Endothelial cell of umbilical vein (primary cell): Measurements from ENCODE around the gene IL17F. TPM values are rescaled to one million over a fixed set of nuclear protein-coding genes. Genes with fewer than 3 reads are reported as not detected.

ENCODE experiments used
- BruUV-seq: library from RNA; stranded (reverse); fragments of 400-500 nt; replicated peaks from 2 replicates; lab custom pipeline; 2021; lab: Mats Ljungman, UMichigan
- CTCF ChIA-PET: fragments of 300-600, 350-600 bp; sonication (Branson Sonifier 250); formaldehyde crosslinking; loops from one replicate; lab custom pipeline; 2021; ENCODE audit warnings: antibody characterized with exemption, inconsistent platforms; lab: Charles Lee
- POLR2A ChIA-PET: fragments of 300-600, 350-600 bp; sonication (Branson Sonifier 250); formaldehyde crosslinking; loops from one replicate; lab custom pipeline; 2021; ENCODE audit warnings: antibody characterized with exemption, inconsistent platforms; lab: Charles Lee
- DNase-seq: peaks from one replicate; pipeline ENCODE4 v3.0.0-alpha.2; 2011; ENCODE audit warnings: low read depth, low spot score
- FAIRE-seq: peaks from 2 replicates; lab custom pipeline; 2011; peaks lifted over from hg19 to GRCh38; lab: Jason Lieb, UNC
- H2AFZ ChIP-seq: 2 replicates; pipeline ENCODE4 v1.6.0; 2012; ENCODE audit warnings: low read depth, low read length, control low read depth, inconsistent platforms
- H3K27ac ChIP-seq: 2 replicates; pipeline ENCODE4 v1.5.1; 2011; ENCODE audit warnings: low read depth, mild to moderate bottlenecking, control low read depth, low read length, moderate library complexity; ENCODE audit not compliant: insufficient read depth
- H3K27me3 ChIP-seq, 2 experiments: 2 replicates each; pipeline versions ENCODE4 v1.6.0 to v1.6.1; 2011; ENCODE audit warnings: low read length in 2 of 2, mixed read lengths in 1 of 2; ENCODE audit not compliant: control insufficient read depth in 2 of 2, insufficient read depth in 2 of 2
- H3K36me3 ChIP-seq, 2 experiments: 2 replicates in 1 of 2; 3 replicates in 1 of 2; pipeline ENCODE4 v1.5.1; 2011; ENCODE audit warnings: low read length in 2 of 2, mild to moderate bottlenecking in 1 of 2, moderate library complexity in 1 of 2; ENCODE audit not compliant: control insufficient read depth in 2 of 2, insufficient read depth in 2 of 2; ENCODE audit errors: extremely low read depth in 1 of 2
- H3K4me1 ChIP-seq: 3 replicates; pipeline ENCODE4 v1.5.1; 2011; ENCODE audit warnings: mild to moderate bottlenecking, low read length; ENCODE audit not compliant: control insufficient read depth, insufficient read depth; ENCODE audit errors: extremely low read depth
- H3K4me2 ChIP-seq: 2 replicates; pipeline ENCODE4 v1.6.1; 2011; ENCODE audit warnings: low read length, control low read depth, mixed read lengths; ENCODE audit not compliant: insufficient read depth
- H3K4me3 ChIP-seq, 3 experiments: fragments of 200-600 bp in 1 of 3; sonication (generic), shearing (Covaris generic) in 1 of 3; replicated peaks in 1 of 3; 2 replicates each; pipeline ENCODE4 v1.5.1; 2011 to 2016; ENCODE audit warnings: control low read depth in 3 of 3, low read length in 3 of 3, mild to moderate bottlenecking in 2 of 3, inconsistent platforms in 1 of 3, low read depth in 1 of 3, moderate library complexity in 1 of 3; ENCODE audit not compliant: insufficient read depth in 1 of 3
- H3K79me2 ChIP-seq: 2 replicates; pipeline ENCODE4 v1.6.0; 2012; ENCODE audit warnings: low read length, inconsistent platforms; ENCODE audit not compliant: control insufficient read depth, insufficient read depth
- H3K9ac ChIP-seq: replicated peaks from 2 replicates; pipeline ENCODE3; 2011; ENCODE audit warnings: low read length, control low read depth; ENCODE audit not compliant: insufficient read depth; ENCODE audit errors: extremely low read depth
- H3K9me1 ChIP-seq: replicated peaks from 3 replicates; pipeline ENCODE4 v1.6.0; 2011; ENCODE audit warnings: mild to moderate bottlenecking, low read length; ENCODE audit not compliant: control insufficient read depth, insufficient read depth; ENCODE audit errors: extremely low read depth
- H3K9me3 ChIP-seq: replicated peaks from 2 replicates; pipeline ENCODE4 v1.5.1; 2012; ENCODE audit warnings: low read length, inconsistent platforms; ENCODE audit not compliant: control insufficient read depth, insufficient read depth
- H4K20me1 ChIP-seq: replicated peaks from 2 replicates; pipeline ENCODE3; 2011; ENCODE audit warnings: mild to moderate bottlenecking, low read length; ENCODE audit not compliant: control insufficient read depth, insufficient read depth; ENCODE audit errors: extremely low read depth
- CTCF ChIP-seq, 2 donors: IDR thresholded peaks; 1 replicate in 1 of 2; 2 replicates in 1 of 2; pipeline ENCODE4 v1.5.1; 2011; ENCODE audit warnings: low read length in 2 of 2, mild to moderate bottlenecking in 2 of 2, moderate library complexity in 2 of 2, control low read depth in 1 of 2, inconsistent platforms in 1 of 2, low read depth in 1 of 2; ENCODE audit not compliant: insufficient read depth in 1 of 2; ENCODE audit errors: extremely low read depth in 1 of 2
- EZH2 ChIP-seq: IDR thresholded peaks from 2 replicates; pipeline ENCODE4 v1.6.1; 2012; ENCODE audit warnings: borderline replicate concordance, low read depth, mild to moderate bottlenecking, moderate library complexity, low read length, inconsistent platforms; ENCODE audit not compliant: severe bottlenecking
- FOS ChIP-seq: IDR thresholded peaks from 2 replicates; pipeline ENCODE4 v1.6.1; 2011; ENCODE audit warnings: mild to moderate bottlenecking, low read length, moderate library complexity, borderline replicate concordance; ENCODE audit not compliant: insufficient read depth
- GATA2 ChIP-seq: IDR thresholded peaks from 2 replicates; pipeline ENCODE4 v1.7.0; 2011; ENCODE audit warnings: low read depth, mild to moderate bottlenecking, moderate library complexity, mixed read lengths, low read length; ENCODE audit not compliant: insufficient read length, insufficient read depth
- MAX ChIP-seq: IDR thresholded peaks from 2 replicates; pipeline ENCODE4 v1.6.1; 2011; ENCODE audit not compliant: insufficient read depth, insufficient read length
- POLR2A ChIP-seq: IDR thresholded peaks from 2 replicates; pipeline ENCODE4 v1.6.1; 2012; ENCODE audit warnings: low read depth, mild to moderate bottlenecking, control low read depth, low read length
- POLR2AphosphoS5 ChIP-seq: IDR thresholded peaks from 2 replicates; pipeline ENCODE4 v1.6.1; 2012; ENCODE audit warnings: low read depth, mild to moderate bottlenecking, control low read depth, low read length, moderate library complexity; ENCODE audit not compliant: insufficient read depth
- dilution Hi-C: fragments of 300-500 bp; cut with MboI; formaldehyde crosslinking; loops from one replicate; pipeline ENCODE4 v1.15.0; 2019; ENCODE audit warnings: low sequenced_read_pairs; ENCODE audit not compliant: extremely low pct_ligation_motif_present
- intact Hi-C: fragments of 100-400 bp; cut with micrococcal nuclease; formaldehyde crosslinking; loops from one replicate; pipeline ENCODE4 v1.10.0; 2022
- polyA plus RNA-seq, 4 experiments: library from polyadenylated mRNA; depleted of rRNA in 3 of 4; stranded (reverse) in 3 of 4; unstranded in 1 of 4; fragments of >200 nt; gene quantifications; 2 replicates each; pipeline versions ENCODE4 v1.2.1 to v1.2.3, GENCODE V29; 2011 to 2012; ENCODE audit warnings: missing spikeins in 1 of 4
- total RNA-seq: library from RNA; stranded (reverse); gene quantifications from 2 replicates; pipeline ENCODE4 v1.2.3, GENCODE V29; 2021

Gene IL17F
- total and polyA plus RNA-seq, 2 donors (not counting 3 experiments of a cell fraction or from before 2014, with no cell fraction given), result not detected

GRCh38 chr6:52241819-52242218, 2.5 kb downstream of the IL17F start:
- ChIA-PET CTCF (interaction anchor here (0.9 to 1.5 kb wide), 4 partner anchors 8 to 193 kb away, joined by 3 to 5 read pairs (median 4); no protein-coding TSS in a partner anchor), POLR2A (no interaction called here)
- Histone ChIP-seq H3K4me2 (no peak overlapping the region), H3K9me1 (no peaks in the 10 kb centered on the region), H2AFZ (no peak overlapping the region), H3K4me3 (no peak overlapping the region), H3K4me1 (no peaks in the 10 kb centered on the region), H3K36me3 (no peaks in the 10 kb centered on the region), H3K27me3 (peaks cover 0 to 2% of the 10 kb centered on the region in 2 experiments), H3K9ac (no peak overlapping the region), H3K9me3 (no peaks in the 10 kb centered on the region), H3K27ac (no peak overlapping the region), H4K20me1 (no peaks in the 10 kb centered on the region), H3K79me2 (no peaks in the 10 kb centered on the region)
- TF ChIP-seq FOS (no peak), EZH2 (no peak), POLR2AphosphoS5 (no peak), GATA2 (no peak), POLR2A (no peak), MAX (no peak), CTCF (IDR thresholded peaks at IDR 0.05; ENCODE audit: extremely low read depth in 1 of 2, insufficient read depth in 1 of 2, low read depth in 1 of 2, low read length in 2 of 2) (no peak)
- no peak for FAIRE-seq
- intact Hi-C loops, result no loop called here
- BruUV-seq, result no TSS peak
- DNase-seq, result no peak
- dilution Hi-C loops, result no loop called here
